GM19025 (cell line): ENCODE results near the gene F13A1.
"Not testable (repeated sequence)": the region's sequence is repeated elsewhere in the genome, so short reads cannot be mapped to it uniquely, and the experiment has no call there.

ENCODE experiments used
- ATAC-seq: cut with Tn5 transposase; IDR thresholded peaks from one replicate; pipeline ENCODE4 v1.9.1; 2021; ENCODE audit warnings: mild to moderate bottlenecking, low read depth, moderate library complexity; ENCODE audit not compliant: unreplicated experiment

Gene F13A1

GRCh38 chr6:6320901-6321300 lies 439 bp upstream of the F13A1 start:
- ATAC-seq, result no peak

GRCh38 chr6:6317825-6318733 lies 2.4 kb downstream of the F13A1 start:
- no peak for ATAC-seq

- ATAC-seq, result no peak
Measured at GRCh38 chr6:6317386-6317785, 3.1 kb downstream of the F13A1 start.

GRCh38 chr6:6315660-6316059 lies 4.8 kb downstream of the F13A1 start:
- ATAC-seq, result no peak

- no peak for ATAC-seq
Measured at GRCh38 chr6:6314596-6314995, 5.9 kb downstream of the F13A1 start.

- ATAC-seq, result no peak
Measured at GRCh38 chr6:6312901-6313441, 7.5 kb downstream of the F13A1 start.

- ATAC-seq, result no peak
Measured at GRCh38 chr6:6305575-6305974, 14.9 kb downstream of the F13A1 start.

GRCh38 chr6:6300383-6300782 lies 20.1 kb downstream of the F13A1 start:
- ATAC-seq, result not testable (repeated sequence)

GRCh38 chr6:6293317-6293716 lies 27.1 kb downstream of the F13A1 start:
- no peak for ATAC-seq

GRCh38 chr6:6287415-6287814 lies 33.0 kb downstream of the F13A1 start:
- ATAC-seq, result peak; percentile 80

- ATAC-seq, result no peak
Measured at GRCh38 chr6:6285679-6286078, 34.8 kb downstream of the F13A1 start.

- no peak for ATAC-seq
Measured at GRCh38 chr6:6284221-6284966, 36.1 kb downstream of the F13A1 start.

GRCh38 chr6:6283746-6284145 lies 36.7 kb downstream of the F13A1 start:
- ATAC-seq, result no peak

- no peak for ATAC-seq
Measured at GRCh38 chr6:6282716-6283115, 37.7 kb downstream of the F13A1 start.

- ATAC-seq, result no peak
Measured at GRCh38 chr6:6277413-6277812, 43.0 kb downstream of the F13A1 start.

GRCh38 chr6:6270948-6271535 lies 49.4 kb downstream of the F13A1 start:
- no peak for ATAC-seq

GRCh38 chr6:6260196-6260722 lies 60.2 kb downstream of the F13A1 start:
- no peak for ATAC-seq

GRCh38 chr6:6256886-6257285 lies 63.6 kb downstream of the F13A1 start:
- no peak for ATAC-seq

GRCh38 chr6:6256259-6256658 lies 64.2 kb downstream of the F13A1 start:
- no peak for ATAC-seq

- ATAC-seq, result no peak
Measured at GRCh38 chr6:6251555-6252280, 68.7 kb downstream of the F13A1 start.
